ENCODE measurements around the gene DNAJC4. TPM values are rescaled to one million over a fixed set of nuclear protein-coding genes. Genes with fewer than 3 reads are reported as not detected.

The DNAJC4 gene
- polyA plus RNA-seq, 3 donors = 25.5 to 78.9 (median 32.5) TPM

GRCh38 chr11:64240435-64241240, 10.3 kb downstream of the DNAJC4 start, which contains the start of gene FKBP2:
Gene FKBP2, plus strand, starts transcription at chr11:64241095. Its CDS starts 1,293 bp downstream, at chr11:64242388.
- Histone ChIP-seq H3K27me3 (ENCODE audit: control insufficient read depth in 2 of 2, insufficient read depth in 2 of 2, low read length in 2 of 2) (no peaks in the 10 kb centered on the region), H2AFZ (ENCODE audit: insufficient read depth, low read depth, low read length, poor library complexity, severe bottlenecking) (peak within 1 kb of the TSS; percentile 43), H3K9me3 (replicated peaks in 1 of 2; ENCODE audit: control insufficient read depth in 1 of 2, insufficient read depth in 1 of 2, low read length in 2 of 2) (no peaks in the 10 kb centered on the region), H4K20me1 (ENCODE audit: insufficient read depth, low read length) (no peaks in the 10 kb centered on the region), H3K79me2 (ENCODE audit: insufficient read depth, low read length) (peaks cover 33% of the 10 kb centered on the region), H3K4me3 (replicated peaks in 1 of 3; ENCODE audit: low read depth in 2 of 3, low read length in 3 of 3) (peak within 1 kb of the TSS; percentile 54 to 84 (median 81)), H3K4me1 (ENCODE audit: control insufficient read depth in 1 of 2, insufficient read depth in 2 of 2, low read length in 2 of 2) (peaks cover 61 to 75% of the 10 kb centered on the region in 2 donors), H3K9ac (ENCODE audit: insufficient read depth, low read length, poor library complexity, severe bottlenecking) (peak within 1 kb of the TSS; percentile 95), H3K4me2 (replicated peaks; ENCODE audit: extremely low read depth, low read length, poor library complexity, severe bottlenecking) (peak within 1 kb of the TSS; percentile 99), H3K27ac (ENCODE audit: low read depth in 1 of 2, low read length in 2 of 2) (peak within 1 kb of the TSS; percentile 96 to 100), H3K36me3 (replicated peaks in 1 of 2; ENCODE audit: control insufficient read depth in 1 of 2, insufficient read depth in 2 of 2, low read length in 2 of 2) (peaks cover 10 to 12% of the 10 kb centered on the region in 2 donors)
- 1% methylated on average over 50 of the region's 58 CpGs for WGBS (ENCODE audit: insufficient coverage)
- intact Hi-C loops (cut with micrococcal nuclease) = loop anchor here (2.0 to 5.0 kb wide), 4 partner anchors 14 to 64 kb away; partner anchors contain the start of genes FERMT3 (in 2 of the 2), CATSPERZ (in 1 of the 2), ESRRA (in 1 of the 2) and NUDT22 (in 1 of the 2)
- DNase-seq = peak; percentile 98 to 99 (median 99)
- H3K27me3 Mint-ChIP-seq (ENCODE audit: low read depth in 3 of 3) = peaks cover 0 to 5% (median 0%) of the 10 kb centered on the region in 3 donors
- peak within 1 kb of the TSS; percentile 87 to 92 for H3K4me3 Mint-ChIP-seq
- peaks cover 22 to 24% of the 10 kb centered on the region in 2 donors for H3K36me3 Mint-ChIP-seq
- TF ChIP-seq CTCF (IDR thresholded peaks at IDR 0.05) = no peak
- H3K27ac Mint-ChIP-seq = peak within 1 kb of the TSS; percentile 100
- no peaks in the 10 kb centered on the region for H3K9me3 Mint-ChIP-seq
- H3K4me1 Mint-ChIP-seq = peaks cover 57% of the 10 kb centered on the region

GRCh38 chr11:64241241-64241490, 10.8 kb downstream of the DNAJC4 start:
- H3K4me3 Mint-ChIP-seq = peak overlapping the region; percentile 87 to 92
- Histone ChIP-seq H3K36me3 (replicated peaks in 1 of 2; ENCODE audit: control insufficient read depth in 1 of 2, insufficient read depth in 2 of 2, low read length in 2 of 2) (peaks cover 10 to 12% of the 10 kb centered on the region in 2 donors), H3K4me3 (replicated peaks in 1 of 3; ENCODE audit: low read depth in 2 of 3, low read length in 3 of 3) (peak overlapping the region; percentile 38 to 84 (median 41))

More at GRCh38 chr11:64241241-64241490, 10.8 kb downstream of the DNAJC4 start:
- Histone ChIP-seq H3K27me3 (ENCODE audit: control insufficient read depth in 2 of 2, insufficient read depth in 2 of 2, low read length in 2 of 2) (no peaks in the 10 kb centered on the region), H3K79me2 (ENCODE audit: insufficient read depth, low read length) (peaks cover 39% of the 10 kb centered on the region), H3K27ac (ENCODE audit: low read depth in 1 of 2, low read length in 2 of 2) (peak overlapping the region; percentile 96 to 100), H3K9ac (ENCODE audit: insufficient read depth, low read length, poor library complexity, severe bottlenecking) (peak overlapping the region; percentile 95), H3K4me1 (ENCODE audit: control insufficient read depth in 1 of 2, insufficient read depth in 2 of 2, low read length in 2 of 2) (peaks cover 66 to 76% of the 10 kb centered on the region in 2 donors), H4K20me1 (ENCODE audit: insufficient read depth, low read length) (no peaks in the 10 kb centered on the region), H3K4me2 (replicated peaks; ENCODE audit: extremely low read depth, low read length, poor library complexity, severe bottlenecking) (peak overlapping the region; percentile 99), H2AFZ (ENCODE audit: insufficient read depth, low read depth, low read length, poor library complexity, severe bottlenecking) (peak overlapping the region; percentile 43), H3K9me3 (replicated peaks in 1 of 2; ENCODE audit: control insufficient read depth in 1 of 2, insufficient read depth in 1 of 2, low read length in 2 of 2) (no peaks in the 10 kb centered on the region)
- TF ChIP-seq CTCF (IDR thresholded peaks at IDR 0.05) = no peak
- H3K4me1 Mint-ChIP-seq = peaks cover 61% of the 10 kb centered on the region
- peaks cover 22 to 24% of the 10 kb centered on the region in 2 donors for H3K36me3 Mint-ChIP-seq
- peak overlapping the region; percentile 100 for H3K27ac Mint-ChIP-seq
- intact Hi-C loops (cut with micrococcal nuclease) = loop anchor here (2.0 to 5.0 kb wide), 4 partner anchors 14 to 64 kb away; partner anchors contain the start of genes FERMT3 (in 2 of the 2), CATSPERZ (in 1 of the 2), ESRRA (in 1 of the 2) and NUDT22 (in 1 of the 2)
- no peaks in the 10 kb centered on the region for H3K9me3 Mint-ChIP-seq
- 0% methylated on average over 21 of the region's 24 CpGs for WGBS (ENCODE audit: insufficient coverage)
- H3K27me3 Mint-ChIP-seq (ENCODE audit: low read depth in 3 of 3) = peaks cover 0 to 5% (median 0%) of the 10 kb centered on the region in 3 donors
- peak in 2 of 3 donors; percentile 98 to 99 for DNase-seq
